ENCODE results near the gene MEGF11.

The MEGF11 gene

GRCh38 chr15:65998486-65998885 is 255.1 kb downstream of the MEGF11 start:
- Histone ChIP-seq H3K36me3 (ENCODE audit: control insufficient read depth, insufficient read depth, low read length, severe bottlenecking) (no peaks in the 10 kb centered on the region), H3K4me3 (ENCODE audit: low read length) (no peak overlapping the region), H3K27me3 (replicated peaks; ENCODE audit: control insufficient read depth, insufficient read depth, low read length) (peaks cover 78% of the 10 kb centered on the region), H3K9ac (ENCODE audit: low read length) (no peak overlapping the region), H3K9me3 (ENCODE audit: control insufficient read depth, low read length) (no peaks in the 10 kb centered on the region), H3K4me1 (ENCODE audit: control insufficient read depth, insufficient read depth, low read length) (peaks cover 14% of the 10 kb centered on the region)
- DNase-seq (ENCODE audit: low read depth) = no peak

- H3K9me3 ChIP-seq (ENCODE audit: control insufficient read depth, low read length) = no peaks in the 10 kb centered on the region
- peaks cover 10% of the 10 kb centered on the region for H3K4me1 ChIP-seq (ENCODE audit: control insufficient read depth, insufficient read depth, low read length)
- no peak overlapping the region for H3K9ac ChIP-seq (ENCODE audit: low read length)
- no peak for DNase-seq (ENCODE audit: low read depth)
- peaks cover 86% of the 10 kb centered on the region for H3K27me3 ChIP-seq (replicated peaks; ENCODE audit: control insufficient read depth, insufficient read depth, low read length)
- H3K36me3 ChIP-seq (ENCODE audit: control insufficient read depth, insufficient read depth, low read length, severe bottlenecking) = no peaks in the 10 kb centered on the region
- H3K4me3 ChIP-seq (ENCODE audit: low read length) = no peak overlapping the region
These were observed 256.6 kb downstream of the MEGF11 start for GRCh38 chr15:65996901-65997300.

GRCh38 chr15:65994832-65995231 is 258.7 kb downstream of the MEGF11 start:
- H3K9ac ChIP-seq (ENCODE audit: low read length) = no peak overlapping the region
- no peak overlapping the region for H3K4me3 ChIP-seq (ENCODE audit: low read length)
- no peaks in the 10 kb centered on the region for H3K9me3 ChIP-seq (ENCODE audit: control insufficient read depth, low read length)
- peaks cover 7% of the 10 kb centered on the region for H3K4me1 ChIP-seq (ENCODE audit: control insufficient read depth, insufficient read depth, low read length)
- DNase-seq (ENCODE audit: low read depth) = no peak
- H3K36me3 ChIP-seq (ENCODE audit: control insufficient read depth, insufficient read depth, low read length, severe bottlenecking) = no peaks in the 10 kb centered on the region
- peaks cover 79% of the 10 kb centered on the region for H3K27me3 ChIP-seq (replicated peaks; ENCODE audit: control insufficient read depth, insufficient read depth, low read length)

- H3K9ac ChIP-seq (ENCODE audit: low read length) = no peak overlapping the region
- H3K36me3 ChIP-seq (ENCODE audit: control insufficient read depth, insufficient read depth, low read length, severe bottlenecking) = no peaks in the 10 kb centered on the region
- peaks cover 78% of the 10 kb centered on the region for H3K27me3 ChIP-seq (replicated peaks; ENCODE audit: control insufficient read depth, insufficient read depth, low read length)
- H3K9me3 ChIP-seq (ENCODE audit: control insufficient read depth, low read length) = no peaks in the 10 kb centered on the region
- no peak overlapping the region for H3K4me3 ChIP-seq (ENCODE audit: low read length)
- no peak for DNase-seq (ENCODE audit: low read depth)
- H3K4me1 ChIP-seq (ENCODE audit: control insufficient read depth, insufficient read depth, low read length) = peaks cover 7% of the 10 kb centered on the region
These were observed 259.8 kb downstream of the MEGF11 start for GRCh38 chr15:65993762-65994161.

- no peak for DNase-seq (ENCODE audit: low read depth)
- no peak overlapping the region for H3K4me3 ChIP-seq (ENCODE audit: low read length)
- H3K27me3 ChIP-seq (replicated peaks; ENCODE audit: control insufficient read depth, insufficient read depth, low read length) = peaks cover 78% of the 10 kb centered on the region
- H3K36me3 ChIP-seq (ENCODE audit: control insufficient read depth, insufficient read depth, low read length, severe bottlenecking) = no peaks in the 10 kb centered on the region
- no peaks in the 10 kb centered on the region for H3K9me3 ChIP-seq (ENCODE audit: control insufficient read depth, low read length)
- H3K4me1 ChIP-seq (ENCODE audit: control insufficient read depth, insufficient read depth, low read length) = peaks cover 7% of the 10 kb centered on the region
- H3K9ac ChIP-seq (ENCODE audit: low read length) = no peak overlapping the region
These were observed 260.3 kb downstream of the MEGF11 start for GRCh38 chr15:65993236-65993635.

- H3K9me3 ChIP-seq (ENCODE audit: control insufficient read depth, low read length) = no peaks in the 10 kb centered on the region
- H3K9ac ChIP-seq (ENCODE audit: low read length) = no peak overlapping the region
- H3K4me3 ChIP-seq (ENCODE audit: low read length) = no peak overlapping the region
- peaks cover 76% of the 10 kb centered on the region for H3K27me3 ChIP-seq (replicated peaks; ENCODE audit: control insufficient read depth, insufficient read depth, low read length)
- no peak for DNase-seq (ENCODE audit: low read depth)
- H3K36me3 ChIP-seq (ENCODE audit: control insufficient read depth, insufficient read depth, low read length, severe bottlenecking) = no peaks in the 10 kb centered on the region
- H3K4me1 ChIP-seq (ENCODE audit: control insufficient read depth, insufficient read depth, low read length) = peaks cover 10% of the 10 kb centered on the region
These were observed 261.6 kb downstream of the MEGF11 start for GRCh38 chr15:65991721-65992483.

- Histone ChIP-seq H3K9ac (ENCODE audit: low read length) (no peak overlapping the region), H3K4me1 (ENCODE audit: control insufficient read depth, insufficient read depth, low read length) (peaks cover 6% of the 10 kb centered on the region), H3K9me3 (ENCODE audit: control insufficient read depth, low read length) (no peaks in the 10 kb centered on the region), H3K36me3 (ENCODE audit: control insufficient read depth, insufficient read depth, low read length, severe bottlenecking) (no peaks in the 10 kb centered on the region), H3K4me3 (ENCODE audit: low read length) (no peak overlapping the region), H3K27me3 (replicated peaks; ENCODE audit: control insufficient read depth, insufficient read depth, low read length) (peaks cover 78% of the 10 kb centered on the region)
- DNase-seq (ENCODE audit: low read depth) = no peak
These were observed 263.1 kb downstream of the MEGF11 start for GRCh38 chr15:65990298-65990981.

GRCh38 chr15:65987100-65987499 is 266.4 kb downstream of the MEGF11 start:
- Histone ChIP-seq H3K9ac (ENCODE audit: low read length) (no peak overlapping the region), H3K4me3 (ENCODE audit: low read length) (no peak overlapping the region), H3K9me3 (ENCODE audit: control insufficient read depth, low read length) (no peaks in the 10 kb centered on the region), H3K4me1 (ENCODE audit: control insufficient read depth, insufficient read depth, low read length) (peaks cover 5% of the 10 kb centered on the region), H3K36me3 (ENCODE audit: control insufficient read depth, insufficient read depth, low read length, severe bottlenecking) (no peaks in the 10 kb centered on the region), H3K27me3 (replicated peaks; ENCODE audit: control insufficient read depth, insufficient read depth, low read length) (peaks cover 71% of the 10 kb centered on the region)
- DNase-seq (ENCODE audit: low read depth) = no peak

GRCh38 chr15:65986416-65986815 is 267.1 kb downstream of the MEGF11 start:
- Histone ChIP-seq H3K4me1 (ENCODE audit: control insufficient read depth, insufficient read depth, low read length) (peaks cover 5% of the 10 kb centered on the region), H3K36me3 (ENCODE audit: control insufficient read depth, insufficient read depth, low read length, severe bottlenecking) (no peaks in the 10 kb centered on the region), H3K9ac (ENCODE audit: low read length) (no peak overlapping the region), H3K27me3 (replicated peaks; ENCODE audit: control insufficient read depth, insufficient read depth, low read length) (peaks cover 69% of the 10 kb centered on the region), H3K4me3 (ENCODE audit: low read length) (no peak overlapping the region), H3K9me3 (ENCODE audit: control insufficient read depth, low read length) (no peaks in the 10 kb centered on the region)
- DNase-seq (ENCODE audit: low read depth) = no peak

- H3K4me3 ChIP-seq (ENCODE audit: low read length) = no peak overlapping the region
- peaks cover 9% of the 10 kb centered on the region for H3K4me1 ChIP-seq (ENCODE audit: control insufficient read depth, insufficient read depth, low read length)
- H3K27me3 ChIP-seq (replicated peaks; ENCODE audit: control insufficient read depth, insufficient read depth, low read length) = peaks cover 63% of the 10 kb centered on the region
- no peaks in the 10 kb centered on the region for H3K9me3 ChIP-seq (ENCODE audit: control insufficient read depth, low read length)
- H3K36me3 ChIP-seq (ENCODE audit: control insufficient read depth, insufficient read depth, low read length, severe bottlenecking) = no peaks in the 10 kb centered on the region
- DNase-seq (ENCODE audit: low read depth) = no peak
- no peak overlapping the region for H3K9ac ChIP-seq (ENCODE audit: low read length)
These were observed 268.2 kb downstream of the MEGF11 start for GRCh38 chr15:65985387-65985786.

- H3K36me3 ChIP-seq (ENCODE audit: control insufficient read depth, insufficient read depth, low read length, severe bottlenecking) = no peaks in the 10 kb centered on the region
- DNase-seq (ENCODE audit: low read depth) = no peak
- H3K4me3 ChIP-seq (ENCODE audit: low read length) = no peak overlapping the region
- peaks cover 9% of the 10 kb centered on the region for H3K4me1 ChIP-seq (ENCODE audit: control insufficient read depth, insufficient read depth, low read length)
- peaks cover 45% of the 10 kb centered on the region for H3K27me3 ChIP-seq (replicated peaks; ENCODE audit: control insufficient read depth, insufficient read depth, low read length)
- no peaks in the 10 kb centered on the region for H3K9me3 ChIP-seq (ENCODE audit: control insufficient read depth, low read length)
- no peak overlapping the region for H3K9ac ChIP-seq (ENCODE audit: low read length)
These were observed 270.8 kb downstream of the MEGF11 start for GRCh38 chr15:65982627-65983322.
